GM19240 (cell line): ENCODE results near the gene FBXO33.

Experiments used
- DNase-seq: peaks from one replicate; pipeline ENCODE4 v3.0.0; 2011; ENCODE audit warnings: low spot score; ENCODE audit not compliant: insufficient read length

FBXO33 gene

GRCh38 chr14:39431416-39432178, 636 bp downstream of the FBXO33 start:
- no peak for DNase-seq

GRCh38 chr14:39430762-39431415, 1.3 kb downstream of the FBXO33 start:
- no peak for DNase-seq

- DNase-seq = no peak
Observed at GRCh38 chr14:39428118-39428517, 4.1 kb downstream of the FBXO33 start.

- DNase-seq = no peak
Observed at GRCh38 chr14:39426605-39427004, 5.6 kb downstream of the FBXO33 start.

- DNase-seq = no peak
Observed at GRCh38 chr14:39425947-39426346, 6.3 kb downstream of the FBXO33 start.

GRCh38 chr14:39423793-39424192, 8.4 kb downstream of the FBXO33 start:
- no peak for DNase-seq

GRCh38 chr14:39422243-39422642, 10.0 kb downstream of the FBXO33 start:
- DNase-seq = no peak

GRCh38 chr14:39419272-39419671, 13.0 kb downstream of the FBXO33 start:
- DNase-seq = no peak

- no peak for DNase-seq
Observed at GRCh38 chr14:39417014-39417413, 15.2 kb downstream of the FBXO33 start.

GRCh38 chr14:39416072-39416471, 16.2 kb downstream of the FBXO33 start:
- no peak for DNase-seq

GRCh38 chr14:39406560-39406959, 25.7 kb downstream of the FBXO33 start:
- no peak for DNase-seq

- no peak for DNase-seq
Observed at GRCh38 chr14:39398382-39398781, 33.9 kb downstream of the FBXO33 start.

- no peak for DNase-seq
Observed at GRCh38 chr14:39396448-39396847, 35.8 kb downstream of the FBXO33 start.

GRCh38 chr14:39395555-39396254, 36.5 kb downstream of the FBXO33 start:
- DNase-seq = no peak

GRCh38 chr14:39393289-39393688, 38.9 kb downstream of the FBXO33 start:
- DNase-seq = no peak

GRCh38 chr14:39384177-39384576, 48.1 kb downstream of the FBXO33 start:
- no peak for DNase-seq

- DNase-seq = no peak
Observed at GRCh38 chr14:39383741-39384140, 48.5 kb downstream of the FBXO33 start.

- no peak for DNase-seq
Observed at GRCh38 chr14:39383026-39383660, 49.1 kb downstream of the FBXO33 start.

- no peak for DNase-seq
Observed at GRCh38 chr14:39382463-39382862, 49.8 kb downstream of the FBXO33 start.

- DNase-seq = no peak
Observed at GRCh38 chr14:39381366-39381765, 50.9 kb downstream of the FBXO33 start.

GRCh38 chr14:39376667-39377403, 55.4 kb downstream of the FBXO33 start:
- no peak for DNase-seq
